NCI-H345 treated with DMSO at 0.1 percent for 48 hours (cell line): ENCODE measurements around the gene STAMBP.
A peak's percentile ranks its signal among the peaks of the same experiment; 100 is the strongest.
"Not testable (repeated sequence)": the region's sequence is repeated elsewhere in the genome, so short reads cannot be mapped to it uniquely, and the experiment has no call there.

Source experiments
- DNase-seq: peaks from one replicate; lab custom pipeline; 2025; ENCODE audit not compliant: unreplicated experiment; lab: John Stamatoyannopoulos, UW

STAMBP gene

DNA sequence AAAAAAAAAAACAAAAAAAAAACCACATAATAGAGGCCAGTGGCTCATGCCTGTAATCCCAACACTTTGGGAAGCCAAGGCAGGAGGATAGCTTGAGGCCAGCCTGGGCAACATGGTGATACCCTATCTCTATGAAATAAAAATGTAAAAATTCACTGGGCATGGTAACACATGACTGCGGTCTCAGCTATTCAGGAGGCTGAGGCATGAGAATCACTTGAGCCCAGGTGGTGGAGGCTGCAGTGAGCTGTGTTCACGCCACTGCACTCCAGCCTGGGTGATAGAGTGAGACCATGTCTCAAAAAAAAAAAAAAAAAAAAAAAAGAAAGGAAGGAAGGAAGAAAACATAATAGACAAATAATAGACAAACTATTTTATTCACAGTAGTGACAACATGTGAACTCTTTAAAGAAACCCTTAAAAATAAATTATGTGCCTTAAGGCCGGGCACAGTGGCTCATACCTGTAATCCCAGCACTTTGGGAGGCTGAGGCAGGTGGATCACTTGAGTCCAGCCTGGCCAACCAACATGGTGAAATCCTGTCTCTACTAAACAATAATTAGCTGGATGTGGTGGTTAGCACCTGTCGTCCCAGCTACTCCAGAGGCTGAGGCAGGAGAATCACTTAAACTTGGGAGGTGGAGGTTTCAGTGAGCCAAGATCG, 75.3 kb downstream of the STAMBP start:
- not testable (repeated sequence) for DNase-seq

DNA sequence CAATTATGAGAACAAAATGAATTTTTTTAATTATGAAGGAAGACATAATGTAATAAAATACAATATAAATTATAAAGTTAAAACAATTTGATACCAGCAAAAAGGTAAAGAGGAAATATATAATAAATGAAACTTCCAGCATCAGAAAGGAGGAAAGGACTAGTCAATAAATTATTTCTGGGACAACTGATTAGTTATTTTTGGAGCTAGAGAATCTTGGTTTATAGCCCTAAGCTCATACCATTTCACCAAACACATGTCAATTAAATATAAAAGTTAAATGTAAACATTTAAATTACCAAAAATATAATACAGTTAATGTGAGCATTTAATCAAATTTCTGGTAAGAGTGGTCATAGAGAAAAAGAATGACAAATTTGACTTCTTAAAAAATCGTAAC, 76.2 kb downstream of the STAMBP start:
- no peak for DNase-seq

DNA sequence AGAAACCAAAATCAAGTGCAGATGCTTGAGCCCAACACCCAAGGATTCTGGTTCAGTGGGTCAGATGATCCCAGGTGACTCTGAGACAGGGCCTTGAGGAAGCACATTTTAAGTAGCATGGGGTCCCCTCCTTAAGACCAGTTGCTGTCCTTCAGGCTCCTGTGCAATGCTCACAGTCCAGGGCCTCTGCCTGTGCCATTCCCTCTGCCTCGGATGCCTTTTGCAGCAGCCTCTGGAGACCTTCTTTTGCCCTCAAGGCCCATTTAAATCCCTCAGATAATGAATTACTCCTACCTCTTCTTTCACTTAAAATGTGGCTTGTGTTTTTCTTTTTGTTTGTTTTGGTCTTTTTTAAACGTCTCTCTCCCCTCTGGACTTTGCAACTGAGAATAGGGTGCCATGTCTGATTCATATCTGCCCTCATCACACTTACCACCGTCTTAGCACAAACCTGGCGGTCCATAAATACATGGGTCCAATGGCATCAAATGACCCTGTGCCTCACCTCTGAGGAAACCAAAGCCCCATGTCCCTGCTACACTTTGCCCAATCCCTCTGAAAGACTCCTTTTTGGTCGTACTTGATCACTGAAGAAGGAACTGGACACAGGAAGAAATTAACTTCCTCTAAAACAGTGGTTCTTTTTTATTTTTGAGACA, 78.2 kb downstream of the STAMBP start:
- DNase-seq, result no peak

DNA sequence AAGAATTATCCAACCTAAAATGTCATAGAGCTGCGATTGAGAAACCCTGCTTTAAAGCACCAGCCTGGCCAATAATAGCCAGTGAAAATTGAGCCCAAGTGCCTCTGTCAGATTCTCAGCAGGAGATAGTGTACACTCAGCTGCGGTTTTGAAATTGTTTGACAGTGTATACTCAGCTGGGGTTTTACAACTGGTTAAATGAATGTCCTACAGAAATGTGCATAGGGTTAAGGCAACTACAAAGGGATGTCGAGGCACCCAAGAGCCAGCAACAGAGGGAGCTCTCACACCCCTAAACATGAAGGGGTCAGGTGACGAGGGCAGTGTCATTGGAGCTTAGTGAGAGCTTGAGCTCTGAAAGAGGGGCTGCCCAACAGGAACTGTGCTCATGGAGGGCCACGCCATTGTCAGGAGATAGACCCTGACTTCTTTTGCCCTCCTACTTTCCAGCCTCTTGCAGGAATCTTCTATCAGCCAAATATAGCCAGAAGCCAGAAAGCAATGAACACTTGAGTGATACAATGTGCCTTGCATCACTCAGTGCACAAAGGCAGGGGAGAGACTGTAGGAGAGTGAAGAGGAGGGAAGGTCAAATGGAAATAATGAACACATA, 79.2 kb downstream of the STAMBP start:
- DNase-seq, result peak; percentile 94

DNA sequence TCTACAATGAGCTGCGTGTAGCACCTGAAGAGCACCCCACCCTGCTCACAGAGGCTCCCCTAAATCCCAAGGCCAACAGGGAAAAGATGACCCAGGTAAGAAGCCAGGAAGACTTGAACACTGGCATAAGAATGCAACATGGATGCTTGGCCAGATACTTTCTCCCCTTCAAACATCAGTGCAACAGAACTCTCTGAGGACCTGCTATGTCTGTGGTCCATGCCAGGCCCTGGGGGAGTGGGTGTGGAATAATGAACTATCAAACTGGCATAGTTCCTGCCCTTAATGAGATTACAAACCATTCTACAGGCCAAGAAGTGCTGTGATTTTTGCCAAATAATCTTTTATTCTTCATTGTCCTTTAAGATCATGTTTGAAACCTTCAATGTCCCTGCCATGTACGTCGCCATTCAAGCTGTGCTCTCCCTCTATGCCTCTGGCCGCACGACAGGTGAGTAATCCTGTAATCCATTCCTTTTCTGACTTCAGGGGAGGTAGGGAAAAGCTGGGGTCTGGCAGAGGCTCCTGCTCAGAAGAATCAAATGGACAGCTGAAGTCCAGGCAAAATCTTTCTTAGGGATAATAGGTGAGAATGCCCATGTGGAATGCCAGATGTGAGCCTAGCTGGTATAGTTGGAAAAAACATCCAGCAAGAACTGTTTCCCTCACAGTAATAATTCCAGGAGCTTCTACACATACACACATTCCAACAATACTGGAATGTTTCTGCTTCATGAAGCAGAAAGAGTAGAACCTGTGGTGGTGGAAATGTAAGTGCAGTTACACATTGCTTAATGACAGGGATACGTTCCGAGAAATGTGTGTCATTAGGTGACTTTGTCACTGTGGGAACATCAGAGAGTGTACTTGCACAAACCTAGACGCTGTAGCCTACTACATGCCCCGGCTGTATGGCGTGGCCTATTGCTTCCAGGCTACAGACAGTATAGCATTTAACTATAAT, 80.2 kb downstream of the STAMBP start:
- no peak for DNase-seq

DNA sequence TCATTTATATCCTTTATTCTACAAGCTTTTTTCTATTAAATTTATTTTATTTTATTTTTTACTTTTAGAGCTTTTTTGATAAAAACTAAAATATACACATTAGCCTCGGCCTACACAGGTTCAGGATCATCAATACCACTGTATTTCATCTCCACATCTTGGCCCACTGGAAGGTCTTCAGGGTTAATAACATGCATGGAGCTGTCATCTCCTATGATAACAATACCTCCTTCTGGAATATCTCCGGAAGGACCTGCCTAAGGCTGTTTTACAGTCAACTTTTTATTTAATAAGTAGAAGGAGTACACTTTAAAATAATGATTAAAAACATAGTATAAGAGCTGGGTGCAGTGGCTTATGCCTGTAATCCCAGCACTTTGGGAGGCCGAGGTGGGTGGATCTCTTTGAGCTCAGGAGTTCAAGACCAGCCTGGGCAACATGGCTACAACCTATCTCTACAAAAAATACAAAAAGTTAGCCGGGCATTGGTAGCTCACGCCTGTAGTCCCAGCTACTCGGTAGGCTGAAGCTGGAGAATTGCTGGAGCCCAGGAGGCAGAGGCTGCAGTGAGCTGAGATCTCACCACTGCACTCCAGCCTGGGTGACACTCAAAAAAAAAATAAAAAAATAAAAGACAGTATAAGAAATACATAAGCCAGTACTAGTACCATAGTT, 82.2 kb downstream of the STAMBP start:
- DNase-seq, result no peak

DNA sequence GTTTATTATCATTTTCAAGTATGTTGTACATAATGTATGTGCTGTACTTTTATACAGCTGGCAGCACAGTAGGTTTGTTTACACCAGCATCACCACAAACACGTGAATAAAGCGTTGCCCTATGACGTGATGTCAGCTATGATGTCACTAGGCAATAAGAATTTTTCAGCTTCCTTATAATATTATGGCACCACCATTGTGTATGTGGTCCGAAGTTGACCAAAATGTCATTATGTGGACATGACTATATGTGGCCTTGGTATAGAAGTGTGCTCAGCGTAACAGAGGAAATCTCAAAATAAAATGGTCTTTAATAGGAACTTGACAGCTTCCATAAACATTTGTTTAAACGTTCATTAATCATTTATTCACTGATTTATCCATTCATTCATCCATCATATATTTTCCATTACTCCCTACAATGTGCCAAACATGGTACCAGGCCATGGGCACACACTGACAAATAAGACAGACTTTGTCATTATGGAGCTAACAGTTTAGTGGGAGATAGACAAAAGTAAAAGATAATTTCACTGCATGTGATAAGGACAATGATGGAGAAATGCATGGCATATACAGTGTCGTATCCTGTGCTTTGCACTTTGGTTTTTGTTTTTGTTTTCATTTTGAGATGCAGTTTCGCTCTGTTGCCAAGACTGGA, 82.9 kb downstream of the STAMBP start:
- no peak for DNase-seq

DNA sequence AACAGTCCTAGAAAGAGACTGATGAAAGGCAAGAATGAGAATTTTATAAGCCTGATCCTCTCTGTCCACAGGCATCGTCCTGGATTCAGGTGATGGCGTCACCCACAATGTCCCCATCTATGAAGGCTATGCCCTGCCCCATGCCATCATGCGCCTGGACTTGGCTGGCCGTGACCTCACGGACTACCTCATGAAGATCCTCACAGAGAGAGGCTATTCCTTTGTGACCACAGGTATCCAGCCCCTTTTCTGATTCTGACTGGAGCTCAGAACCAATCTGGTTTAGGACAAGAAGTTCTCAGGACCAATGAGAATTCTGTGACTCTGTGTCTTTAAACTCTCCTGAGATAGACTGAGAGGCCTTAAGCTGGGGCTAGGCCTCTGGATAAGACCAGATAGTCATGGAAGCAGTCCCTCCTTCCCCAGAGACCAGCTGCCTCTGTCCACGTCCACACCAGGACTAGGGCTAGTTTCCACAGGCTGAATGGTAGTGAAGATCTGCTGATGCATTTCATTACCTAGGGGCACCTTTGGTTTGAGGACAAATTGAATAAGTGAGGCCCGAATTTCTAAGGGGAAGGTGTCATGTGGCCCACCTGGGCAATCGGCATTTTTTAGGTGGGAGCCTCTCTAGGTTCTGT, 84.8 kb downstream of the STAMBP start:
- DNase-seq, result no peak

DNA sequence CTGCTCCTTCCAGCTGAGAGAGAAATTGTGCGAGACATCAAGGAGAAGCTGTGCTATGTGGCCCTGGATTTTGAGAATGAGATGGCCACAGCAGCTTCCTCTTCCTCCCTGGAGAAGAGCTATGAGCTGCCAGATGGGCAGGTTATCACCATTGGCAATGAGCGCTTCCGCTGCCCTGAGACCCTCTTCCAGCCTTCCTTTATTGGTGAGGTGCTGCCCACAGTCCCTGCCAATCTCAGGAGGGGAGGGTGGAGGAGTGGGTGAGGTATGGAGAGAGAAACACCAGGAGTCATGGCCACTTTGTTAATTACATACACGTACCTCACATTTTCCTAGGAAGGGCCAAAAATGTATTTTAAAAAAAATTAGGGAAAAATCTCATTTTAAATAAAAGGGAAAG, 85.9 kb downstream of the STAMBP start:
- no peak for DNase-seq

DNA sequence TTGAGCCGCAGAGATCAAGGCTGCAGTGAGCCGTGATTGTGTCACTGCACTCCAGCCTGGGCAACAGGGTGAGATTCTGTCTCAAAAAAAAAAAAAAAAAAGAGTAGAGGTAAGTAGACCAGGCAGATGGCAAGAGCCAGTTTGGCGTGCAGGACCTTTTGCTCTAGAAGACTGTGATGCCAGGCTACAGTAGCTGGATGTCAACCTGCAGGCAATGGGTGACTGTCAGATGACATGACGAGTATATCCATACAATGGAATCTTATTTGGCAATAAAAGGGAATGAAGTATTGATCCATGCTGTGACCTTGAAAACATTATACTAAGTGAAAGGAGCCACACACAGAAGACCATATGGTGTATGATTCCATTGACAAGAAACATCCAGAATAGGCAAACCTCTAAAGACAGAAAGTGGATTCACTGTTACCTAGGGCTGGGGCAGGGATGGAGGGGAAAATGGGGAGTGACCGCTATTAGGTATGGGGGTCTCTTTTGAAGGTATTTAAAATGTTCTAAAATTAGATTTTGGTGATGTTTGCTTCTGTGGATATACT, 86.8 kb downstream of the STAMBP start:
- no peak for DNase-seq

DNA sequence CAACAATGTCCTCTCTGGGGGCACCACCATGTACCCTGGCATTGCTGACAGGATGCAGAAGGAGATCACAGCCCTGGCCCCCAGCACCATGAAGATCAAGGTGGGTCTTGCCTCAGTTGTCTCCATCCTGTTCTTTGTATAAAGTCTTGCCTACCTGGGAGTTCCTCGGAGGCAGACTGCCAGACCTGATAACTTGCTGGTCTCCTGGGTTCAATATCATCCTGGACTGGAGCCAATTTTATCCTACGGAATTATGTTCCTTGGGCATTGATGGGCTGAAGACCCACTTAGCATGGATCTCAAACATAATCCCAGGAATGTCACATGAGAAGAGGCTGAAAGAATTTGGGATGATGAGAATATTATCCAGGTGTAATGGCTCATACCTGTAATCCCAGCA, 87.9 kb downstream of the STAMBP start:
- DNase-seq, result no peak

DNA sequence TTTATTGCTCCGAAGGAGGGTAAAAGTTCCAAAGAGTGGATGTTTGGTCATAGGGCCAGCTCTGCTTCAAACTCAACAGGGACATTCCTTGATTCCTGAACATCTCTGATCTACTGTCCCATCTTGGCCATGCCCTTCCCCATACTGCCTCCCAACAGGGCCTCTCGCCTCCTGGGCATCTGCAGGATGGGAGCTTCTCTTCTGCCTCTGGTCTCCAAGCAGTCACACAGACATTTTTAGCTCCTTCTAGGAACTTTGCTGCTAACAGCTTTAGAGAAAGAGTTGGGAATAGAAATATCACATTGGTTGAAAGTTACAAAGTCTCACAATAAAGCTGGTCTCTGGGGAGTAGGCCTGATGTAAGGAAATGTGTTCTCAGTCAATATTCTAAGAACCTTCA, 88.5 kb downstream of the STAMBP start:
- no peak for DNase-seq

DNA sequence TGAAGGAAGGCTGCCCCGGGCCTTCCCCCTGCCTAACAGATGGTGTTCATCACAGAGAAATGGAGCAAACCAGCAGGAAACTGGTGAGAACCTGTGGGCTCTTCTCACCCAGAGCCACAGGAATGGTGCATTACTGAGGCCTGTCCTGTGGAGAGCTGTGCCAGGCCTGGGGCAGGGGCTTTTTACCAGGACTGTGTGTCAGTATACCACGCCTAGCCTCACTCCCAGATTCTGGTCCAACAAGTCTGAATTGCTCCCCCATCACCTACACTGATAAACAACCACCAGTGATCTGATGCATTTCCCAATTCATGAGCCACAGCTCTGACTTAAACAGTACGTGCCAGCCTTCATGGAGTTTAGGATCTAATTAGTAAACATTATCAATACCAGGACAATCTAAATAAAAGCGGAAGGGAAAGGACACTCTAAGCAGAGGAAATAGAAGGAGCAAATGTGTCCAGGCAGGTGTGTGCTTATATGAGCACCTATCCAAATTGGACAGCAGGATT, 89.0 kb downstream of the STAMBP start:
- DNase-seq, result no peak

DNA sequence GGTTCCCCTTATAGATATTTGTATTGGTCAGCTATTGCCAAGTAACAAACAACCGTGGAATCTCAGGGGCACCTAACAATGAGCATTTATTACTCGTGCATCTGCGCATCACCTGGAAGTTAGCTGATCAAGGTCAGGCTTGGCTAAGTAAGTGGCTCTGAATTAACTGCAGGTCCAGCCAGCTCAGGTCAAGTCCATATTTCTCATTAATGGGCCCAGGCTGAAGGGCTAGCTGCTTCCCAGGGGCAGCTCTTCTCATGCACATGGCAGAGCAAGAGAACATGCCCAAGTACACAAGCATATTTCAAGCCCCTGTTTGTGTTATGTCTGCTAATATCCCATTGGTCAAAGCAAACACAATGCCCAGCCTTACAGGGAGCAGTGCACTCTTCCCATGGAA, 90.1 kb downstream of the STAMBP start:
- no peak for DNase-seq

DNA sequence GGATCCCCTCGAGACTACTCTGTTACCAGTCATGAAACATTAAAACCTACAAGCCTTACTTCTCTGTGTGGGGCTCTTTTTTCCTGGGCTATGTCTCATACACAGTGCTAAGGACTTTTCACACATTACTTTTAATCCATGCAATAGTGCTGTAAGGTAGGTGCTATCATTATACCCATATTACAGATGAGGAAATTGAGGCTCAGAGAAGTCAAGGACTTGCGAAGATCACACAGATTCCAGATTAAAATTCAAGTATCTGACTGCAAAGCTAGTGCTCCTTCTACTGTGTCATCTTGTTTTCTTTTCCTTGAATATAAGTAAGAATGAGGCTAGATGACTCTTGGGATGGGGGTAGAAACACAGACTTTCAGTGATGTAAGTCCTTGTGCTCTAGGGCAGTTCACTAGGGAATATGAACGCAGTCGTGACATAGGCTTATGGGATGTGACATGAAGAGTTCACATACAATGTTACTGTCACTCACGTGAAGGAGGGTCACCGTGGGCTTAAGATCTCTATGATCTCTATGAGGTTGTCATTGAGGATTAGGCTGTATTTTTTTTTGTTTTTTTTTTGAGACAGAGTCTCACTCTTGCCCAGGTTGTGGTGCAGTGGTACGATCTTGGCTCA, 91.0 kb downstream of the STAMBP start:
- DNase-seq, result no peak

DNA sequence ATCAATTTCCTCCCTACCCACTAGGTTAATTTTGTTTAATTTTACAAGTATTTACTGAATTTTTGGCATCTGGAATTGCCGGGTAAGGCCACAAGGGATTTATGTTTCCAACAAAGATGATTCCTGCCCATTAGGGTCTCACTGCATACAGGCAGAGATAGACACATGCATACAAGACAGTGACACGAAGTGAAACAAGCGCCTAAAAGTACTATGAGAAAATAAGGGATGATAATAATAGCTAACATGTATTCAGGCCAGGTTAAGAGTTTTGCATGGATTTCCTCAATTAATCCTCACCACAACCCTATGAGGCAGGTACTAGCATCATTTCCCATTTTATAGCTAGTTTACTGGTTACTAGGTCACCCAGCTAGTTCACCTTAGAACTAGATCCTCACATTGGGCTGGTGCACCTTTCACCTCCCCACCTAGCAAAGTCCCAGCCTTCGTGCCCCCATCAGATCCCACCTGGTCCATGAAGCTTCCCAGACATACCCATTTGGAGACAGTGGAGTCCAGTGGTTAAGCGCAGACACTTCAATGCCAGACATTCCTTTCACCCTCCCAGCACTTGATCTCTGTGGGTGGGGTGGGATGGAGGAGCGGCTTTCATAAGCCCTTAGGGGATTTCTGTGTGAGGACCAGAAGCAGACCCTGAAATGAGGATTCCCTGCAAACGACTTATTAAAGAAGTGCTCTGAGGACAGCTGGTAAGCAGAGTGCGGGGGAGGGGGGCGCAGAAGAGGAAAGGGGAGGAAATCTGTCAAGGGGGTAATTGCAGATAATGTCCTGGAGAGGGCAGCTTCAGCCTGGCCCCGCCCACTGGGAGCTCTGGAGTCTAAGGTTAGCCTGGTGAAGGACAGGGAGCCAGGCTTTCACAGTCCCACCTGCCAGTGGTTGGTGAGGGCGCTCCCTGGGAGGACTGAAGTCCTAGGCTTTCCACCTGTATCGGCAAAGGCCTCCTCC, 92.1 kb downstream of the STAMBP start:
- DNase-seq, result no peak

DNA sequence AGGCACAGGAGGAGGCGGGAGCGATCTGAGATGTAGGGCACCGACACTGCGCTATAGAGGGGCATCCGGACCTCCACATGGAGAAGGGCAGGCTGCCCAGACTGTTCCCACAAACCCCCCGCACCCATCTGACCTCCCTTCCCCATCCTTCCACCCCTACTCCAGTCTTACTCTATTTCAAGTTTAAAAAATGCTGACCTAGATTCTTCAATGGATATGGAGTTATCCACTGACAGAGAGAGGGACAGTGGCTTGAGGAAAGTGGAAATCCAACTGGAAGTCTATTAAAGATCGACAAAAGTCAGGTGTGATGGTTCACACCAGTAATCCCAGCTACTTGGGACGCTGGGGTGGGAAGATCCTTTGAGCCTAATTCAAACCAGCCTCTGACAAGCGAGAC, 92.8 kb downstream of the STAMBP start:
- no peak for DNase-seq

DNA sequence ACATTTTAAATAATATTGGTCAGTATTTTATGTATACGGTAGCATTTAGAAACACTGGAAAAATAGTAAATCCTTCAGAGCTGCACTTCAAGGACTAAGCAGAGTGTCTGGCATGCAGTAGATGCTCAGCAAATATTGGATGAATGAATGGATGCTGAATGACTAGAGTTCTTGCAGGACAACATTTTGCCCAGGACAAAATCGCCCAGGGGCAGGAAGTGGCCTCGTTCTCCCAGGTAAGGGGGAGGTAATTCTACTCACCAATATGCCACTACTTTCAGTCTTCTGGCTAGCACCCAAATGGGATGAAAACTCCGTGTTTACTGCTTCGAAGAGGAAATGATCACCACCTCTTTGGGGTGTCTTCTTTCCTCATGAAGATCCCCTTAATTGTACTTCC, 93.9 kb downstream of the STAMBP start:
- DNase-seq, result no peak
